ENCODE data around the gene SNRPE. TPM values are rescaled to one million over a fixed set of nuclear protein-coding genes. Genes with fewer than 3 reads are reported as not detected.
A peak's percentile ranks its signal among the peaks of the same experiment; 100 is the strongest.

Gene SNRPE
- total and polyA plus RNA-seq, 2 of the 13 experiments (the other 11 are each of a cell fraction or from before 2014, with no cell fraction given): 146 to 281 TPM

- TF ChIP-seq, protein P1, sequence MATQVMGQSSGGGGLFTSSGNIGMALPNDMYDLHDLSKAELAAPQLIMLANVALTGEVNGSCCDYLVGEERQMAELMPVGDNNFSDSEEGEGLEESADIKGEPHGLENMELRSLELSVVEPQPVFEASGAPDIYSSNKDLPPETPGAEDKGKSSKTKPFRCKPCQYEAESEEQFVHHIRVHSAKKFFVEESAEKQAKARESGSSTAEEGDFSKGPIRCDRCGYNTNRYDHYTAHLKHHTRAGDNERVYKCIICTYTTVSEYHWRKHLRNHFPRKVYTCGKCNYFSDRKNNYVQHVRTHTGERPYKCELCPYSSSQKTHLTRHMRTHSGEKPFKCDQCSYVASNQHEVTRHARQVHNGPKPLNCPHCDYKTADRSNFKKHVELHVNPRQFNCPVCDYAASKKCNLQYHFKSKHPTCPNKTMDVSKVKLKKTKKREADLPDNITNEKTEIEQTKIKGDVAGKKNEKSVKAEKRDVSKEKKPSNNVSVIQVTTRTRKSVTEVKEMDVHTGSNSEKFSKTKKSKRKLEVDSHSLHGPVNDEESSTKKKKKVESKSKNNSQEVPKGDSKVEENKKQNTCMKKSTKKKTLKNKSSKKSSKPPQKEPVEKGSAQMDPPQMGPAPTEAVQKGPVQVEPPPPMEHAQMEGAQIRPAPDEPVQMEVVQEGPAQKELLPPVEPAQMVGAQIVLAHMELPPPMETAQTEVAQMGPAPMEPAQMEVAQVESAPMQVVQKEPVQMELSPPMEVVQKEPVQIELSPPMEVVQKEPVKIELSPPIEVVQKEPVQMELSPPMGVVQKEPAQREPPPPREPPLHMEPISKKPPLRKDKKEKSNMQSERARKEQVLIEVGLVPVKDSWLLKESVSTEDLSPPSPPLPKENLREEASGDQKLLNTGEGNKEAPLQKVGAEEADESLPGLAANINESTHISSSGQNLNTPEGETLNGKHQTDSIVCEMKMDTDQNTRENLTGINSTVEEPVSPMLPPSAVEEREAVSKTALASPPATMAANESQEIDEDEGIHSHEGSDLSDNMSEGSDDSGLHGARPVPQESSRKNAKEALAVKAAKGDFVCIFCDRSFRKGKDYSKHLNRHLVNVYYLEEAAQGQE (IDR thresholded peaks at IDR 0.05; ENCODE audit: borderline replicate concordance in 1 of 2, low read depth in 1 of 2, low read length in 2 of 2): peak in 1 of 2 experiments; percentile 64; a peak in 1 of 4 replicates
- TF ChIP-seq SOX13 (IDR thresholded peaks at IDR 0.05) (no peak), SOX13 (CRISPR knock-in tag; conservative IDR thresholded peaks at IDR 0.05 in 1 of 2, IDR thresholded peaks at IDR 0.05 in 1 of 2) (peak in 1 of 2 experiments; percentile 62; a peak in 2 of 4 replicates), CHD2 (IDR thresholded peaks at IDR 0.05; ENCODE audit: low read depth, low read length) (0 out of 2 replicates have a peak, but pooled peaks have one; percentile 14), JDP2 (CRISPR knock-in tag; IDR thresholded peaks at IDR 0.05; ENCODE audit: borderline replicate concordance) (no peak), RBFOX2 (IDR thresholded peaks at IDR 0.05; ENCODE audit: low read depth, low read length) (peak; percentile 70), ZNF205 (CRISPR knock-in tag; IDR thresholded peaks at IDR 0.05) (no peak; the same call in 1 of the 2 replicates), TBX3 (IDR thresholded peaks at IDR 0.05; ENCODE audit: borderline replicate concordance) (peak; percentile 72), HOXA5 (CRISPR knock-in tag; IDR thresholded peaks at IDR 0.05) (no peak; the same call in 1 of the 2 replicates), TMF1 (CRISPR knock-in tag; IDR thresholded peaks at IDR 0.05; ENCODE audit: low read depth) (peak; percentile 88), ARID5B (CRISPR knock-in tag; IDR thresholded peaks at IDR 0.05) (peak; percentile 77), SP2 (CRISPR knock-in tag; IDR thresholded peaks at IDR 0.05) (peak; percentile 81), CSRNP2 (CRISPR knock-in tag; conservative IDR thresholded peaks at IDR 0.05; ENCODE audit: low read depth) (no peak), ARHGAP35 (CRISPR knock-in tag; IDR thresholded peaks at IDR 0.05; ENCODE audit: borderline replicate concordance) (peak; percentile 45; the same call in 1 of the 2 replicates), THAP11 (CRISPR knock-in tag; IDR thresholded peaks at IDR 0.05) (peak; percentile 95), RFX5 (IDR thresholded peaks at IDR 0.05; ENCODE audit: low read depth, low read length) (no peak)
- TF ChIP-seq, protein P2, sequence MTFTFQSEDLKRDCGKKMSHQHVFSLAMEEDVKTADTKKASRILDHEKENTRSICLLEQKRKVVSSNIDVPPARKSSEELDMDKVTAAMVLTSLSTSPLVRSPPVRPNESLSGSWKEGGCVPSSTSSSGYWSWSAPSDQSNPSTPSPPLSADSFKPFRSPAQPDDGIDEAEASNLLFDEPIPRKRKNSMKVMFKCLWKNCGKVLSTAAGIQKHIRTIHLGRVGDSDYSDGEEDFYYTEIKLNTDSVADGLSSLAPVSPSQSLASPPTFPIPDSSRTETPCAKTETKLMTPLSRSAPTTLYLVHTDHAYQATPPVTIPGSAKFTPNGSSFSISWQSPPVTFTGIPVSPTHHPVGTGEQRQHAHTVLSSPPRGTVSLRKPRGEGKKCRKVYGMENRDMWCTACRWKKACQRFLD (CRISPR knock-in tag; IDR thresholded peaks at IDR 0.05; ENCODE audit: borderline replicate concordance): peak; percentile 66; the same call in 1 of the 2 replicates
- TF ChIP-seq, protein P3, sequence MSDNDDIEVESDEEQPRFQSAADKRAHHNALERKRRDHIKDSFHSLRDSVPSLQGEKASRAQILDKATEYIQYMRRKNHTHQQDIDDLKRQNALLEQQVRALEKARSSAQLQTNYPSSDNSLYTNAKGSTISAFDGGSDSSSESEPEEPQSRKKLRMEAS (IDR thresholded peaks at IDR 0.05): peak; percentile 98
These were observed at the start of gene SNRPE (continued) for GRCh38 chr1:203861379-203862184.

All from HepG2 (cell line).